SU-DHL-6 (cell line): Measurements from ENCODE around the gene LSM7.

Experiments used
- H2AFZ ChIP-seq: fragments of 200-600 bp; sonication (generic); 2 replicates; pipeline ENCODE4 v1.6.1; 2014; ENCODE audit warnings: low read depth, mild to moderate bottlenecking, moderate library complexity, mixed read lengths, antibody characterized with exemption, low read length; ENCODE audit not compliant: severe bottlenecking
- H3F3A ChIP-seq: fragments of 200-600 bp; shearing (Covaris generic); 2 replicates; pipeline ENCODE4 v1.6.0; 2016; ENCODE audit warnings: antibody characterized with exemption, mild to moderate bottlenecking; ENCODE audit not compliant: insufficient read depth
- H3K27ac ChIP-seq: fragments of 200-600 bp; sonication (generic); 2 replicates; pipeline ENCODE4 v1.5.1; 2016; ENCODE audit warnings: low read depth, mild to moderate bottlenecking, low read length, moderate library complexity, mixed read lengths
- H3K27me3 ChIP-seq: fragments of 200-600 bp; sonication (generic), shearing (Covaris generic); 2 replicates; pipeline ENCODE4 v1.6.0; 2014; ENCODE audit warnings: mild to moderate bottlenecking, low read length
- H3K36me3 ChIP-seq: fragments of 200-600 bp; sonication (generic); 2 replicates; pipeline ENCODE4 v1.6.1; 2014; ENCODE audit warnings: mild to moderate bottlenecking, low read length, mixed read lengths
- H3K4me2 ChIP-seq: fragments of 300-600, 200-600 bp; shearing (Covaris generic), sonication (generic); 2 replicates; pipeline ENCODE4 v1.6.0; 2014; ENCODE audit warnings: low read length, low read depth, mild to moderate bottlenecking; ENCODE audit not compliant: poor library complexity, severe bottlenecking
- H3K4me3 ChIP-seq: fragments of 200-600 bp; sonication (generic); 2 replicates; pipeline ENCODE4 v1.5.1; 2014; ENCODE audit warnings: antibody characterized with exemption, low read length, mild to moderate bottlenecking, mixed read lengths; ENCODE audit not compliant: insufficient read depth, poor library complexity, severe bottlenecking
- H3K79me2 ChIP-seq: fragments of 200-600 bp; sonication (generic); 2 replicates; pipeline ENCODE4 v1.6.1; 2014; ENCODE audit warnings: mild to moderate bottlenecking, low read length, moderate library complexity; ENCODE audit not compliant: insufficient read depth
- H3K9ac ChIP-seq: fragments of 200-600 bp; sonication (generic); 2 replicates; pipeline ENCODE4 v1.7.0; 2014; ENCODE audit warnings: mild to moderate bottlenecking, low read length
- H3K9me2 ChIP-seq: fragments of 200-600 bp; sonication (generic); replicated peaks from 2 replicates; pipeline ENCODE4 v1.6.1; 2014; ENCODE audit warnings: low read length; ENCODE audit not compliant: insufficient read depth
- H3K9me3 ChIP-seq: fragments of 200-600 bp; sonication (generic); 2 replicates; pipeline ENCODE4 v1.6.1; 2014; ENCODE audit warnings: low read length, mixed read lengths; ENCODE audit not compliant: insufficient read depth
- H4K20me1 ChIP-seq: fragments of 200-600 bp; sonication (generic); 2 replicates; pipeline ENCODE4 v1.6.1; 2014; ENCODE audit warnings: low read depth, mild to moderate bottlenecking, antibody characterized with exemption, low read length, moderate library complexity, mixed read lengths
- EZH2phosphoT487 ChIP-seq: fragments of 200-600 bp; sonication (generic), shearing (Covaris generic); conservative IDR thresholded peaks from 2 replicates; pipeline ENCODE4 v1.6.1; 2018; ENCODE audit warnings: mild to moderate bottlenecking, antibody characterized with exemption, low read length, moderate library complexity, mixed read lengths
- TF ChIP-seq, protein P1 (sequence below): fragments of 200-600 bp; sonication (generic); IDR thresholded peaks from one replicate; pipeline ENCODE4 v1.5.1; 2017; ENCODE audit warnings: antibody characterized with exemption, mild to moderate bottlenecking, low read length, moderate library complexity; ENCODE audit not compliant: insufficient read depth, poor library complexity, severe bottlenecking

Gene LSM7

DNA sequence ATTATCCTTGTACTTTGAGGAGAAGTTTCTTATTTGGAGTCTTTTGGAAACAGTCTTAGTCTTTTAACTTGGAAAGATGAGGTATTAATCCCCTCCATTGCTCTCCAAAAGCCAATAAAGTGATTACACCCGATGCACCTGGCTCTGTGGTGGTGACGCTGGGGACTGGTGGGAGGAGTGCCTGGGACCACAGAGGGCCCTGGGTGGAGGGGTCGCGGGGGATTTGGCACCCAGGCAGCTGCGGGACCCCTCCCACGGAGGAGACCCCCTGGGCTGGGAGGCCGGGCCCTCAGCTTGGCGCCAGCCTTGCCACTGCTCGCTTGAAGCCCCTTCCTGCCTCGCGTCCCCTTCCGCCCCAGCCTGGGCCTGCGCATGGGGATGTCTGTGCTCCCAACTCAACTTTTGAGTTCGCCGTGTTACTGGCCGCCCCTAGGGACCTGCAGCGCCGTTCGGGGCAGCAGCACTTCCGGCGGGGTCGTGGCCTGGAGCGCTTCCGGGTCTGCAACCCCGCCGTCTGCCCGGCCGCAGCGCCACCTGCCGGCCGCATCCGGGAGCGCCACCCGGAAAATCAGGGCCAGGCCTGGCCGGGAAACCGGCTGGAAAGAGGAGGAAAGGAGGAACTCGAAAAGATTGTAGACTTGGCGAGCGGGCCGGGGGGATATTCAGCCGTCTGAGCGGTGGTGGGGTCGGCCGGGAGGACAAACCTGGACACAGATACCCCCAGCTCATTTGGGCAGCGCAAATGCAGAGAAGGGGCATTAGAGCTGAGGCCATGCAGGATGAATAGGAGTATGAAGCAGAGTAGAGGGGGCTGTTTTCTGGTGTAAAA, 54.8 kb downstream of the LSM7 start:
- peak overlapping the region; percentile 94 for H3K4me2 ChIP-seq
- H3K4me3 ChIP-seq: peak overlapping the region; percentile 77
- H4K20me1 ChIP-seq: peaks cover 6% of the 10 kb centered on the region; the same call in 1 of the 2 replicates
- H3K9me2 ChIP-seq: no peaks in the 10 kb centered on the region
- peaks cover 42% of the 10 kb centered on the region for H3K79me2 ChIP-seq
- H3K36me3 ChIP-seq: peaks cover 3% of the 10 kb centered on the region; the same call in 1 of the 2 replicates
- peak overlapping the region; percentile 92 for H3K27ac ChIP-seq
- no peaks in the 10 kb centered on the region for H3K9me3 ChIP-seq
- no peak overlapping the region for H2AFZ ChIP-seq
- peak overlapping the region; percentile 99 for H3K9ac ChIP-seq
- H3F3A ChIP-seq: peaks cover 31% of the 10 kb centered on the region
- TF ChIP-seq EZH2phosphoT487: no peak
- TF ChIP-seq, protein P1, sequence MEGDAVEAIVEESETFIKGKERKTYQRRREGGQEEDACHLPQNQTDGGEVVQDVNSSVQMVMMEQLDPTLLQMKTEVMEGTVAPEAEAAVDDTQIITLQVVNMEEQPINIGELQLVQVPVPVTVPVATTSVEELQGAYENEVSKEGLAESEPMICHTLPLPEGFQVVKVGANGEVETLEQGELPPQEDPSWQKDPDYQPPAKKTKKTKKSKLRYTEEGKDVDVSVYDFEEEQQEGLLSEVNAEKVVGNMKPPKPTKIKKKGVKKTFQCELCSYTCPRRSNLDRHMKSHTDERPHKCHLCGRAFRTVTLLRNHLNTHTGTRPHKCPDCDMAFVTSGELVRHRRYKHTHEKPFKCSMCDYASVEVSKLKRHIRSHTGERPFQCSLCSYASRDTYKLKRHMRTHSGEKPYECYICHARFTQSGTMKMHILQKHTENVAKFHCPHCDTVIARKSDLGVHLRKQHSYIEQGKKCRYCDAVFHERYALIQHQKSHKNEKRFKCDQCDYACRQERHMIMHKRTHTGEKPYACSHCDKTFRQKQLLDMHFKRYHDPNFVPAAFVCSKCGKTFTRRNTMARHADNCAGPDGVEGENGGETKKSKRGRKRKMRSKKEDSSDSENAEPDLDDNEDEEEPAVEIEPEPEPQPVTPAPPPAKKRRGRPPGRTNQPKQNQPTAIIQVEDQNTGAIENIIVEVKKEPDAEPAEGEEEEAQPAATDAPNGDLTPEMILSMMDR: peak; percentile 99
- no peaks in the 10 kb centered on the region for H3K27me3 ChIP-seq
